Measurements from ENCODE around the gene C1orf174.
A peak's percentile ranks its signal among the peaks of the same experiment; 100 is the strongest.

The C1orf174 gene

DNA sequence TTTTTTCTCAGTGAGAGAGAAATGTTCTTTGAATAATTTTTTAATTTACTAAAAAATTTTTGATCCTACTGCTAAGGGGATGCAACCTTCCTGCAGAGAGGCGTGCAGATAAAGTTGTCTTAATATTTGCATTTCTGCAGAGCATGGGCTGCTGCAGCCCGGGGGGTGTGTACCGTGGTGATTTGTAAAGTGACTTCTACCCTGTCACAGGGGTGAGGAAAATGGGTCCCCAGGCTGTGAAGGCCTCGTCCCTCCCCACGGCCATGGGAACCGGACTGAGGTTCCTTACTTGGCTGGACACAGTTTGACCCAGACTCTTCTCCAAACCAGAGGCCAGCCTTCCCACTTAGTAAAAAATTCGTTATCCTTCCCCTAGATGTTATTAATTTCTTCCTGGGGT, 9.5 kb upstream of the C1orf174 start:
- DNase-seq (ENCODE audit: low read depth): no peak

DNA sequence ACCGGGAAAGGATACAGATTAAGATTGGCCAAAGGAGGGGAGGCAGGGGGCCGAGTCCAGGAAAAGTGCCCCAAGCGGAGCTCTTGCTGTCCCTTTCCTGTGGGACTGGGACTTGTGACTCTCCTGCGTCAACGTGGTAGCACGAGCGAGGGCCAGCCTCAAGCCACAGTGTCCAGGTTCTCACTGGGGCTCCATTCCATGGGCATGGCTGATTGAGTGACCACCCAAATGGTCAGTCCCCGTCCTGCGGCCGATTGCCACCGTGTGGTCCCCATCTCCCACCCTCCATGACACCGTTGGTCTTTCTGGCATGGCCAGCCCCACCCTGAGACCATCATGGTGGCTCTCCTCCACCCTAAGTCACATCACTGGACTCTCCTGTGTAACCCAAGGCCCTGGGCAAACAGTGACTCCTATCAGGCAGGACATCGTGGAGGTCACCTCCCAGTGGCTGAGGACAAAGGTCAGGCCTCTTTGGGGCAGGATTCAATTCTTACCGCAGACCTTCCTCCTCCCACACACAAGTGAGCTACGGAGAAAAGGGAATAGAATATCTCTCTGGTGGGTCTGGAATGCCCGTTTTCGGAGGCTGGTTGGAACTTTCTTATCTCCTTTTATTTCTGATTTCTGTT, 8.9 kb upstream of the C1orf174 start:
- no peak for DNase-seq (ENCODE audit: low read depth)

DNA sequence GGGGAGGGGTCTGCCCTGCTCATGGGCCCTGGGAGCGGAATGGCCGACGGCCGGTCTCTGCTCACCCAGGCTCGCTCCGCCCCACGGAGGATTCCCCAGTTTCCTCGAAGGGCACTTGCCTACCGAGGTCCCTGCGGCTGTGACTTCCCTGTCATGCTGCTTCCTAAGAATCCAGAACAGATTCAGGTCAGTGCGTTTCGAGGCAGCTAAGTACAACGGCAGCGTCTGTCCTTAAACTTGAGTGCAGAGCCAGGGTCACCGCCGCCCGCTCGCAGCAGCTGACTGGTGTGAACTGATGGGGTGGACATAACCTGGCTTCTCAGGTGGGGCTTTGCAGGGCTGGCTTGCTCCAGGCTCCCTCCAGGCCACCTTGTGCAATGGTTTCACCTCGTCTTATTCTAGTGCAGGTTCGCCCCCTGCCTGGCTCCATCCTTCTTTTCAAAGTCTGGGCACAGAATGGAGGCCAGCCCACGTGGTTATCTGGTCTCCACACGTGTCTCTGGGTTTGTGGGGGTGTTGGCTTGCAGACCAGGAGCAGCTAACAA, 7.6 kb upstream of the C1orf174 start:
- DNase-seq (ENCODE audit: low read depth): no peak

DNA sequence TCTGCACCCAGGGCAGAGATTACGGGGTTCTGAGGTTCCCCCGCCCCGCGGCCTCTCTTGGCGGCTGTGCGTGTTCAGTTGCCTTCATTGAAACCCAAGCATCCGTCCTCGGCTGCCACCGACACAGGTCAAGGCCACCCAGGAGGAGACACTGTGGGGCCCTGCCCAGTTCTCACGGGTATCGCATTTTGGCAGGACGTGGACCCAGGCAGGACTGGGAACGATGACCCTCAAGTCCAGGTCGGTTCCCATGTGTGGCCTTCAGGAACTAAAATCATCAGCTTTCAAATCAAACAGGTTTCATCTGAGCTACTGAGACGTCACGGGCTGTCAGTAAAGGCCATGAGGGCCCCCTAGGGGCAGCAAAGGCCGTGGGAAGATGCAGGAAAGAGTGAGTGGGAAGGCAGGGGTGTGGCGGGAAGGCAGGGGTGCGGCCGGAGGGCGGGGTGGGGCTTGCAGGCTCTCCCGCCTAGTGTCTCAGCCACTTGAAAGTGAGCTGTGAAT, 7.0 kb upstream of the C1orf174 start:
- no peak for DNase-seq (ENCODE audit: low read depth)

DNA sequence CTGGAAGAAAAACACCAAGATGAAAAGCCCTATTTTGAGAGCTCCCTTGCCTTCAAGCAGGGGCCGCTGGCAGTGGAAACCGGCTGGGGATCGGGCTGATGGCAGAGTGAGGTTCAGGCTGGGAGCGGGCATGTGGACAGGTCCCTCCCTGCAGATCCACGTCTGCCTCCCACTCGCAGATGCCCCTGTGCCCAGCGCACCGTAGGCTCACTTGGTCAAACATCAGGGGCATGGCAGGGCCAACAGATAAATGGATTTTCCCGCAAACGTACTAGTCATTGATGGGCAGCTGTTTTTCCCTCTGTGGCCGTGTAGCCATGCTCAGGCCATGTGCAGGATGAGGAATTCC, 6.6 kb upstream of the C1orf174 start:
- no peak for DNase-seq (ENCODE audit: low read depth)

DNA sequence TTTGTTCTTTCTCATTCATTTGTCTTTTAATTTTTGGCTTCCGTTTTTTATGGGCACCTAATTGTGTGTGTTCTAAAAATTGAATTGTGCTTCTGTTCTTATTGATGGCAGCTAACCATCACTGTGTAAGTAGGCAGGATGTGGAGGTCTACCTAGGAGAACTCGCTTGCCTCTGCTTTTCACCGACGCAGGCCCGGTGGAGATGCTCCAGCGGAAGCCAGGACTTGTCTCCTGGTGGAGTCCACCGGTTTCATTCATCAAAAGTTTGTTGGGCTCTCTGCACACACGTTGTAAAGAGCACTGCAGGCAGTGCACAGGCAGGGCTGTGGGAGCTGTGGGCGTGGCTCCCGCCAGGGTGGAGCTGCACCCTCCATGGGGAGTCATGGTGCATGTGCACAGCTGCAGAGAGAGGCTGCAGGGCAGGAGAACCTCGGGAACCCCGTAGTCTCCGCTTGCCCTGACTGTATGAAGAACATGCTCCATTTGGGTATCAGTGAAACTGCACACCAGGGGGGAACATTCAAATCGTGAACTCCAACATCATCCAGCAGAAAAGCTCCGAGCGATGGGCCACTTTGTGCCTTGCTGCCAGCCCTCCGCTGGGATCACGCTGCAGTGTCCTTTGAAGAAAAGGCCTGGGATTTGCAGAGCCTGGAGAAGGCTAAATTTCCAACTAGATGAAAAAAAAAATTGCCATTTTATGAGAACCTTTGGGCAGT, 6.0 kb upstream of the C1orf174 start:
- DNase-seq (ENCODE audit: low read depth): no peak

DNA sequence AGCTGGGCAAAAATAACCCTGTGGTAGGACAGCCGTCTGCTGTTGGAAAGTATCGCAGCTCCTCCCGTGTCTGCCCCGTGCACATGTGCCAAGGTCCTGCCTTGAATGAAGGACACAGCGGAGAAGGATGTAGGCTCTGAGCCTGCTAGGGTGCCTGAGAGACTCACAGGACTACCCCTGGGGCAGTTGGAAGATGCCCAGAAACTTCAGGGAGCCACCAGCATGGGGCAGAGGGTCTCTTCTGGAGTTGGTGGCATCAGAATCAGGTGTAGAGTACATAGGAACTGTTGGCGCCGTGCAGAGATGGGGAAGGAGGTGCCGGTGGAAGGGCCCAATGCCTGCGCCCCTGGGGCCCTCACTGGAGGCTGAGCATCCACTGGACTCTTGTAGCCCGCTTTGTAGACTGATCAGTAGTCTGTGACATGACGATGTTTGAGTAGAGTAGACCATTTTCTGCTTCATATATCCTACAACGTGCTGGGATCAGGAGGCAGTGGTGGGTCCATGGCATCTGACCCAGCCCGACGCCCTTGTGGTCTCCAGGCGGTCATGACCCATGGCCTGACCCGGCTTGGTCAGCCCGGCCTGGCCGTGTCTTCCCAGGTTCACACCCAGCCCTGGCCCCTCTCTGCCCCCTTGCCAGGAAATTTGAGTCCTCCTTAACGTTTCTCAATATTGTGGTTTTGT, 5.3 kb upstream of the C1orf174 start:
- no peak for DNase-seq (ENCODE audit: low read depth)

DNA sequence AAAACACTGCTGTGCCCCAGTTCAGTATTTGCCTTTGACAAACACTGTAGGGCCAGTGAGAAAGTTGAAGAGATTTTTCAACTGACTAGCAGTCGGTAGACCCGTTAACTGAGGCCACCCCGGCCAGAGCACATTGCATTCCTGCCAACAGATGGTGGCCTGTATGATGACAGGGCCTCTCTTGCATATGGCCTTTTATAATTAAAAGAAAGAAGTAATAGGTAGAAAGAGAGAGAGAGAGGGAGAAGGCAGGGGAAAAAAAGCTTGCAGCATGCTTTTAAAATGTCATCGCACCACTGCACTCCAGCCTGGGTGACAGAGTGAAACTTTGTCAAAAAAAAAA, 4.7 kb upstream of the C1orf174 start:
- DNase-seq (ENCODE audit: low read depth): no peak

DNA sequence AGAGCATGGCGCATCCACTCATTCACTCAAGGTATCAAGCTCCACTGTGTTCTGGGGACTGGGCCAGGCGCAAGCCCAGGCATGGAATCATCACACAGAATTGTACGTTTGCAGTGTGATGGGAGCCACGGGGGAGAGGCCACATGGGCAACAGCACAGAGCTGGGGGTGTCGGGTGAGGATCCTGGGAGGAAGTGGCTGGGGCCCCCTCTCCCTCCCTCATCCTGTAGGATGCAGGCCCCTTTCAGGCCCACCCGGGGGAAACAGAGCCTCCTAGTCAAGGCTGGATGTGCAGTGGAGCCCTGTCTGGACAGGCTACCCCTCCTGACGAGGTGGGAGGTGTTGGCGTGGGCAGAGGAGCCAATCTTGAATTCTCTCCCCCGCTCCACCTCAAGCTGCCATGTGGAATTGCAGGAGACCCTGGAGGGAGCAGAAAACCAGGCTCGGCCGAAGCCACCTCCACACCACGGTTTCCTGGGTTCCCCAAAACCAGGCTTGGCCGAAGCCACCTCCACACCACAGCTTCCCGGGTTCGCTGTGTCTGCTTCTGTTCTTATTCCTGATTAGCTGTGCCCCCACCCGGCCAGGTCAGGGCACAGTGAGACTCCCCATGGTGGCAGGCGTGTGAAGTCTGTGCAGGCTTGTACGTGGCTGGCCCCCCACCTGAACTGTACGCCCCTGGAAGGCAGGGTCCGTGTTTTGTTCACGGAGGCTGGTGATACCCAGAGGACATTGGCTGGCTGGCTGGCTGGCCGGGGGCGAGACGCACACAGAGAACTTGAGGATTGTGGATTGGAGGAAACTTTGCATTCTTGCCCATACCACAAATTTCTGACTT, 4.2 kb upstream of the C1orf174 start:
- no peak for DNase-seq (ENCODE audit: low read depth)

DNA sequence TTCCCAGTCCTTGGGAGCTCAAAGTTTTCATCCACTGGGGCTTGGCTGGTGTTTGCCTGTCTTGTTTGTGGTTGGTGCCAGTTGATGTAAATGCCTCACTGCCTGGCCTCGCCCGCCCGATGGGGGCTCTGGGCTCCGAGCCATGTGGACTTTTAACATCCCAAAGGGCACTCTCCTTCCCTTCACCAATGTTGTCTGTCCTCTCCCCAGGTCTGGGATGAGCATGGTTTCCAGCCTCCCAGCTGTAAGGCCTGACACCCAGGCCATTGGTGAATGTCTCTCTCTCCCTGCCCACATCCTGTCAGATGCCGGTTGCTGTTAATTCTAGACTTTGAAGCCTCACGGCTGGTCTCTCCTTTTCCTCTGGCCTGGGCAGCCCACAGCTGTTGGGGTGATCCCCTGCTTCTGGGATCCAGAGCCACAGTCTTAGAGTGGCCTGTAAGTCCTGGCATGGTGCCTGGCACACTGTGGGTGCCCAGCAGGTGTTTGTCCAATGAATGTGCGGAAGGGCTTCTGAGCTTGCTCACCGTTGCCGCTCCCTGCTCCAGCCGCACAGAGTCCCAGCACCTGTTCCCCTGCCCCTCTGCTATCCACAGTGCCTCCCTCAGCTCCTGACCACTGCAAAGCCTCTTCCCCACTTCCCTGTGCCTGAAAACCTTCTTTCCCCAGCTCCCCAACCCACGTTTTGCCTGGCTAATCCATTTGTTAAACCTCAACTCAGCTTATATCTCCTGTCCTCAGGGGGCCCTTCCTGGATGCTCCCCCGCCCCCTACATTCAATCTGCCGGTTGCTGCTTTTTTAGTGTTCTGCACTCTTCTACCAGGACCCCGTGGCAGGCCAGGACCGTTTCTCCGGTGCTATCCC, 3.3 kb upstream of the C1orf174 start:
- DNase-seq (ENCODE audit: low read depth): no peak

DNA sequence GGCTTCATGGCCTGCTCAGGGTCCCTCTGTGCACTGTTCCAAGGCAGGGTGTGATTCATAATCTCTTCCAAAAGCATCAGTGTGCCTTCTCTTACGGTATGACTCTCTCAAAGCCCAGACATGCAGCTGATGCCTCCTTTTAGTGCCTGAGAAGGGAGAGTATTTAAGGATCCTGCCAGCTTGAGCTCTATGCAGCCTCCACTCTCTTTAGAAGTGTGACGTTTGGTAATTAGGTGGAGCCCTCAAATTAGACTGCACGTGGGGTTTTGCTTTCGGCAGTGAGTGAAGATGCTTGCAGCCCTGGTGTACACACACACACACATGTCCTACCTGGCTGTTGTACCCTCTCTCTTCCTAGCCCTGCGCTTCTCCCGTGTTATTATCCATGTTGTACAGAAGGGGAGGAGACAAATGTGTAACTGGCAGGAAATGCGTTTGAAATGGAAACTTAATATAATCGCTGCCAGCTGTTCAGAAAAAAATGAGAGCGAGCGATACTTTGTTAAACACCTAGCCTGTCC, 2.6 kb upstream of the C1orf174 start:
- no peak for DNase-seq (ENCODE audit: low read depth)

DNA sequence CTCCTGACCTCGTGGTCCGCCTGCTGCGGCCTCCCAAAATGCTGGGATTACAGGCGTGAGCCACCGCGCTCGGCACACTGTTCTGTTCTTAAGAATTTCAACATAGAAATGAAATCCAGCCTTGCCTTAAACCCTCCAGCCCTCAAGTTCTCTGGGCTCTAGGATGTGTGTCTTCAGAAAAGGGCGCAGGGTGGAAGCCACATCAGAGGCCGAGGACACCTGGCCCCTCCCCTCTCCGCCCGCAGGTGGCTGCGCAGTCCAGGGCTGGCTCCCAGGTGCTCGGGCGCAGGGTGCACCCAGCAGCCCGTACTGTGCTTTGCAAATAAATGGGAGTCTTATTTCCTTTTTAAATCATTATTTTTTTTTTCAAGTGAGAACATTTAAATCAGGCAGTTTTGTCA, 2.0 kb upstream of the C1orf174 start:
- DNase-seq (ENCODE audit: low read depth): no peak

DNA sequence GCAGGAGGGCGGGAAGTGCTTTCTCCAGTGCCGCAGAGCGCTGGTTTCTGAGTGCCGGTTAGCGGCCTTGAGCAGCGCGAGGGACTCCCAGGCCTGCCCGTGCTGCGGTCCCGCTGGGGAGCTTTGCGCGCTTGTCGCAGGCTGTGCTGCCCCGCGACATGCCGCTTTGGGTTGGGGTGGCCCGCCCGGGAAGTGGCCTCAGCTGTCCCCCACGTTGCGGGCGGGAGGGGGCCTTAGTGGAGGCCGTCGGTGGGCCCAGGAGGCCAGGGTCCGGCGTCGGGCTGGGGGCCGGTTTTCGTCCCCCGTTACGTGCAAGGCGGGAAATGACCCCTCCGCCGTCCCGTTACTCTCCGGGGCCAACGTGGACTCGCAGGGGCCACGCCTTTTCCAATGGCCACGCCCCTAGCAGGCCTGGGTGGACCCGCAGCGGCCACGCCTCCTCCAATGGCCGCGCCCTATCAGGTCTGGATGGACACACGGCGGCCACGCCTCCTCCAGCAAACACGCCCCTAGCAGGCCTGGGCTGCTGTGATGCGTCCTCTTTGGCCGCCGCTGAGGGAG, 977 bp upstream of the C1orf174 start:
- peak; percentile 61 for DNase-seq (ENCODE audit: low read depth)

DNA sequence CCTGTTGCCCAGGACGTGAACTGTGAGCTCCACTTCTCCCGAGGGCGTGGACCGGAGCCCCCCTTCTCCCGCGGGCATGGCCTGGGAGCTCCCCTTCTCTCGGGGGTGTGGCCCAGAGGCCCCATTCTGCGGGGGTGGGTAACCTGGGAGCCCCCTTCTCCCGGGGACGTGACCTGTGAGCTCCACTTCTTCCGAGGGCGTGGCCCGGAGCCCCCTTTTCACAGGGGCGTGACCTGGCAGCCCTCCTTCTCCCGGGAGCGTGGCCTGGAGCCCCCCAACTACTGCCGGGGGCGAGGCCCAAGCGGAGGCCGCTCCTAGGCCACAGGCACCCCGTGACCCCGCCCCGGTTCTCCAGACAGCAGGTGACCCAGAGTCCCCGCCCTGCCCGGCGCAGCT, 320 bp downstream of the C1orf174 start:
- DNase-seq (ENCODE audit: low read depth): no peak

DNA sequence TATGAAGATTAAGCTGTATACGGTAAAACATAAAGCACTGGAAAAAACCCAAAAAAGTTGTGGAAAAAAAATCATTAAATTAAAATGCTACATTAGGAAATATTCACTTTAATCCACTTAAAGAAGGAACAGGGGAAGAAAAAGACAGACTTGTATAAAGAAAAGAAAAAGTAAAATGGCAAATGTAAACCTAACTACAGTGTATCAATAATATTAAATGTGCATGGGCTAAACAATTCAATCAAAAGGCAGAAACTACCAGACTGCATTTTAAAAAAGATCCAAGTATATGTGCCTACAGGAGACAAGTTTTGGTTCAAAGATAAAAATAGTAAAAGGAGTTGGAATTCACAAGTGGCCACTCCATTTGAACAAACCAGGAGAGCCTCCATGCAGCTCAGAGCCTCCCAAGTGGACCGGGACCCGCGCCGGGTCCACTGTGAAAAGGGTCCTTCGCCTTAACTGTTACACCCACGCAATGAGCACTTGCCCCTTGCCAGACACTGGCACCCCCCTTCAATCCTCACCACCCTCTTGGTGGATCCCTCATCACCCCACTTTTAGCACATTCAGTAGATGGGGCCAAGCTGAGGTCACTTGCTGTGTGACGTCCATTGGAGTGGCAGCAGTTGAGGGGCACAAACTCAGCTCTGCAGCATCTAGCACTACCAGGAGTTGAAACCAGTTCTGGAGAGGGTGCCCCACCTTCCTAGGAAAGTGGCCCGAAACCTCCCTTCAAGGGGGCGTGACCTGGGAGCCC, 898 bp downstream of the C1orf174 start:
- no peak for DNase-seq (ENCODE audit: low read depth)

DNA sequence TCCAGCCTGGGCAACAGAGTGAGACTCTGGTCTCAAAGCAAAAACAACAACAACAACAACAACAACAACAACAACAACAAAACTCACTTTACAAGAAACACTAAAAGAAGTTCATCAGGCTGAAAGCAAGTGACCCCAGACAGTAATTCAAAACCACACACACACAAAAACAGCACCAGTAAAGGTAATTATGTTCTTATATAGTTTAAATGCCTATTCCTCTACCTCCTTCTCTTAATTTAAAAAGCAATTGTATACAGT, 1.7 kb downstream of the C1orf174 start:
- DNase-seq (ENCODE audit: low read depth): no peak

DNA sequence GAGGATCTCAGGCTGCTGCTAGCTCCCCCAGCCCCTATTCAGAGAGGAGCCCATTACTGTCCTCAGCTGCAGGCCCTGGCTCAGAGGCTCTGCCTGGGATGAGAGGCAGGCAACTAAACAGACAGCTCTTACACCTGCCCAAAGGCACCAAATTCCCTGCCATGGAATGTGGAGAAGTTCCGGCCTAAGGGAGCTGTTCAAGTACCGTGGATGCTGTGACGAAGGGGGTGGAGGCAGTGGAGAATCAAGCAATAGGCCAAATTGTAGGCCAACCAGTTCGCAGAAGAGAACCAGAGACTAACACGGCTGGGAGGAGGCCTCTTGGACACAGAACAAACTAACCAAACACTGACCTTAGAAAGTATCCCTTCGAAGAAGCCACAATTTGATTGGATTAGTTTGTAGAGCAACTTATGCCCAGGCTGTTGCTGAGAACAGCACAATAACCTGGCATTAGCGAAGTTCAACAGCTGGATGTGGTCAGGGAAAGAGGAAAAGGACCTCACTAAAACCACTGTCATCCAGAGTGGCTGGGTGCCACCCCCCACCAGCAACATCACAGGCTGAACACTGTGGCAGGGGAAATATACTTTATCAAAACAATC, 3.6 kb downstream of the C1orf174 start:
- DNase-seq (ENCODE audit: low read depth): no peak

DNA sequence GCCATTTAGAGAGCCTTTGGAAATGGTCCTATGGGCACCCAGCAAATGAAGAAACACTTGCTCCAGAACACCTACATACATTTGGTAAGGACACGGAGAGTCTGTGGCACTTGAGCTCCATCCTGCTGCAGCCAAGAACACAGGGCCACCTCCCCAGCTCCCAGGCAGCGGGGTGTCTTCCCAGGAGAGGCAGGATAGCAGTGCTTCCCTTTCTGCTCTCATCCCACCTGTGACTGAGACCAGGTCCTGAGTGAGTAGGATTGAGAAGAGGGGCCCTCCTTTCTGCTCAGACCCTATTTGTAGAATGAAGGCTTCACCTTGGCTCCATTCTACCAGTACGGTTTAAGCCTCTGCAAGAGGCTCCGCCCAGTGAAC, 4.1 kb downstream of the C1orf174 start:
- DNase-seq (ENCODE audit: low read depth): no peak

DNA sequence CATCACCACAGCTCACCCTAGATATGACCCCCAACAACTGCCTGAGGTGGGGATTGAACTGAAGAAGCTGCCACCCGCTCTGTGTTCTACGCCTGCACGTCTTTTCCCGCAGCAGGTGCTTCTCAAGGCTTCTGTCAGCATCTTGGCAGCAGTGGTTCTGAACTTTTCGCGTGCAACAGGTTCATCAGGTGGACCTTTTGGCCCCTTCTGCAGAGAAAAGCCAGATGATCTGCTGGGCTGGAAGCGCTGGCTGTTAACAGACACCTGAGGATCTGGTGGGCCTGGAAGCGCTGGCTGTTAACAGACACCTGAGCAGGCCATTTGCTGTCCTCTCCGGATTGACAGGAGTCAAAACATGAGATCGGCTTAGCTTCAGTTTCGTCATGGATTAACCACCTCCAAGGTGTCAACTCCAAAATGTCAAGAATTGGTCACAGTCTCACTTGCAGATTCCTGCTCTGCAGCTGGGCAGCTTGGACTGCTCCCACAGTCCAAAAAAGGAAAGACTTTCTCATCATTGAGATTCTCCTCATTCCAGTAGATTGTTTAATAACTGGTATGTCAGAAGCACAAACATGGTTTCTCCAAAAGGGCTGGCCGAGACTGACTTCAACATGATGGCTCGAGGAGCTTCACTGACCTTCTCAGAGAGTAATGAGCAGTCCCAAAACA, 4.7 kb downstream of the C1orf174 start:
- DNase-seq (ENCODE audit: low read depth): no peak
